Skeletal muscle cell (primary cell): Measurements from ENCODE around the gene LCE3A.
"Not testable (repeated sequence)": the region's sequence is repeated elsewhere in the genome, so short reads cannot be mapped to it uniquely, and the experiment has no call there.

Source experiments
- DNase-seq: peaks from one replicate; pipeline ENCODE4 v3.0.0-alpha.2; 2010; ENCODE audit warnings: low read depth
- H3K4me3 ChIP-seq: 2 replicates; pipeline ENCODE4 v1.5.1; 2011; ENCODE audit warnings: low read depth, mild to moderate bottlenecking, control low read depth, low read length, moderate library complexity

The LCE3A gene

GRCh38 chr1:152622803-152623202, at the start of gene LCE3A:
Gene LCE3A (minus strand): TSS chr1:152623103. CDS start chr1:152623103, 0 bp downstream.
- peak; percentile 25 for DNase-seq
- no peak within 1 kb of the TSS for H3K4me3 ChIP-seq

- no peak for DNase-seq
- H3K4me3 ChIP-seq = no peak overlapping the region
Observed at GRCh38 chr1:152667648-152668047, 44.7 kb upstream of the LCE3A start.

GRCh38 chr1:152666171-152666570, 43.3 kb upstream of the LCE3A start:
- DNase-seq, H3K4me3 ChIP-seq: not testable (repeated sequence)

- H3K4me3 ChIP-seq = no peak within 1 kb of the TSS
Observed at GRCh38 chr1:152663098-152663497, 40.2 kb upstream of the LCE3A start, which contains the start of gene LCE2D. Gene LCE2D (plus strand): TSS chr1:152663380. CDS start chr1:152664106, 726 bp downstream.

GRCh38 chr1:152658649-152659048, 35.7 kb upstream of the LCE3A start:
- no peak overlapping the region for H3K4me3 ChIP-seq
- DNase-seq = no peak

More at GRCh38 chr1:152663098-152663497, 40.2 kb upstream of the LCE3A start, which contains the start of gene LCE2D:
- DNase-seq = no peak

GRCh38 chr1:152657677-152658076, 34.8 kb upstream of the LCE3A start:
- H3K4me3 ChIP-seq = no peak overlapping the region
- DNase-seq = no peak

GRCh38 chr1:152656459-152656858, 33.6 kb upstream of the LCE3A start:
- no peak overlapping the region for H3K4me3 ChIP-seq
- DNase-seq = no peak

- DNase-seq = peak; percentile 3
- H3K4me3 ChIP-seq = no peak overlapping the region
Observed at GRCh38 chr1:152654110-152654509, 31.2 kb upstream of the LCE3A start.

- H3K4me3 ChIP-seq = no peak overlapping the region
- DNase-seq = no peak
Observed at GRCh38 chr1:152646656-152647055, 23.8 kb upstream of the LCE3A start.

- DNase-seq = no peak
- H3K4me3 ChIP-seq = no peak overlapping the region
Observed at GRCh38 chr1:152645146-152645545, 22.2 kb upstream of the LCE3A start.

- no peak overlapping the region for H3K4me3 ChIP-seq
- DNase-seq = no peak
Observed at GRCh38 chr1:152643945-152644344, 21.0 kb upstream of the LCE3A start.

- H3K4me3 ChIP-seq = no peak overlapping the region
- peak; percentile 4 for DNase-seq
Observed at GRCh38 chr1:152640351-152640750, 17.4 kb upstream of the LCE3A start.

GRCh38 chr1:152630596-152630995, 7.7 kb upstream of the LCE3A start:
- no peak overlapping the region for H3K4me3 ChIP-seq
- DNase-seq = no peak

- no peak overlapping the region for H3K4me3 ChIP-seq
- no peak for DNase-seq
Observed at GRCh38 chr1:152626744-152627143, 3.8 kb upstream of the LCE3A start.

GRCh38 chr1:152623203-152623844, 421 bp upstream of the LCE3A start:
- H3K4me3 ChIP-seq = no peak overlapping the region
- DNase-seq = no peak

- no peak for DNase-seq
Observed at GRCh38 chr1:152621993-152622392, 910 bp downstream of the LCE3A start.

GRCh38 chr1:152613511-152613910, 9.4 kb downstream of the LCE3A start, which contains the start of gene LCE3B:
Gene LCE3B (plus strand): TSS chr1:152613811. CDS start chr1:152613811, 0 bp downstream.
- DNase-seq = no peak
- H3K4me3 ChIP-seq = no peak within 1 kb of the TSS

More at GRCh38 chr1:152621993-152622392, 910 bp downstream of the LCE3A start:
- no peak overlapping the region for H3K4me3 ChIP-seq

- no peak for DNase-seq
- no peak within 1 kb of the TSS for H3K4me3 ChIP-seq
Observed at GRCh38 chr1:152599934-152600333, 23.0 kb downstream of the LCE3A start, which contains the start of gene LCE3C. Gene LCE3C (plus strand): TSS chr1:152600234. CDS start chr1:152600732, 498 bp downstream.

GRCh38 chr1:152596986-152597385, 25.9 kb downstream of the LCE3A start:
- no peak for DNase-seq
- no peak overlapping the region for H3K4me3 ChIP-seq

GRCh38 chr1:152585586-152585985, 37.3 kb downstream of the LCE3A start:
- no peak overlapping the region for H3K4me3 ChIP-seq
- no peak for DNase-seq

- no peak overlapping the region for H3K4me3 ChIP-seq
- no peak for DNase-seq
Observed at GRCh38 chr1:152582647-152583046, 40.3 kb downstream of the LCE3A start.
